SK-N-SH treated with all-trans-retinoic acid at 6 μM for 48 hours (cell line): ENCODE data around the gene PCARE.

Experiments used
- ARNTL ChIP-seq: fragments of 450-650 bp; formaldehyde crosslinking; IDR thresholded peaks from 2 replicates; pipeline ENCODE4 v1.5.0; 2020; ENCODE audit warnings: low read depth, mild to moderate bottlenecking, moderate library complexity, borderline replicate concordance
- BACH2 ChIP-seq: fragments of 250-450 bp; sonication (Bioruptor Pico); IDR thresholded peaks from 2 replicates; pipeline ENCODE4 v1.9.0; 2021; ENCODE audit warnings: mild to moderate bottlenecking, borderline replicate concordance
- GLIS3 ChIP-seq: fragments of 250-450 bp; sonication (Bioruptor Pico); IDR thresholded peaks from 2 replicates; pipeline ENCODE4 v1.5.0; 2020; ENCODE audit warnings: mild to moderate bottlenecking, moderate library complexity
- ISL1 ChIP-seq: fragments of 250-450 bp; sonication (Bioruptor Pico); IDR thresholded peaks from 2 replicates; pipeline ENCODE4 v2.1.2; 2022; ENCODE audit warnings: mild to moderate bottlenecking, moderate library complexity
- RARB ChIP-seq: fragments of 250-450 bp; sonication (Bioruptor Pico); IDR thresholded peaks from 2 replicates; pipeline ENCODE4 v1.8.0; 2021; ENCODE audit warnings: mild to moderate bottlenecking, moderate library complexity
- TCF4 ChIP-seq: fragments of 250-450 bp; sonication (Bioruptor Pico); IDR thresholded peaks from 2 replicates; pipeline ENCODE4 v1.8.0; 2021; ENCODE audit warnings: mild to moderate bottlenecking, moderate library complexity, borderline replicate concordance
- TSHZ2 ChIP-seq: fragments of 250-450 bp; sonication (Bioruptor Pico); IDR thresholded peaks from 2 replicates; pipeline ENCODE4 v1.5.0; 2020; ENCODE audit warnings: mild to moderate bottlenecking, moderate library complexity
- ZC3H10 ChIP-seq: fragments of 250-450 bp; sonication (Bioruptor Pico); IDR thresholded peaks from 2 replicates; pipeline ENCODE4 v1.5.1; 2021; ENCODE audit warnings: mild to moderate bottlenecking, moderate library complexity
- ZFP30 ChIP-seq: fragments of 450-650 bp; formaldehyde crosslinking; IDR thresholded peaks from 2 replicates; pipeline ENCODE4 v1.5.0; 2022; ENCODE audit warnings: mild to moderate bottlenecking, moderate library complexity

- no peak for TF ChIP-seq ARNTL (CRISPR knock-in tag)
- no peak for TF ChIP-seq TCF4
- no peak for TF ChIP-seq ZFP30 (CRISPR knock-in tag)
- no peak for TF ChIP-seq ISL1 (CRISPR knock-in tag)
- TF ChIP-seq TSHZ2 (CRISPR knock-in tag) = no peak
- TF ChIP-seq GLIS3 (CRISPR knock-in tag) = no peak
- no peak for TF ChIP-seq ZC3H10 (CRISPR knock-in tag)
- no peak for TF ChIP-seq RARB (CRISPR knock-in tag)
- TF ChIP-seq BACH2 (CRISPR knock-in tag) = no peak
Measured at GRCh38 chr2:29084554-29084953, 10.2 kb upstream of the PCARE start.
